K562 (cell line): ENCODE measurements around the gene ANTKMT. TPM values are rescaled to one million over a fixed set of nuclear protein-coding genes. Genes with fewer than 3 reads are reported as not detected.

ENCODE experiments used
- ARID4B ChIP-seq: sonication (generic); formaldehyde crosslinking; IDR thresholded peaks from 2 replicates; pipeline ENCODE4 v1.8.0; 2022; ENCODE audit warnings: mild to moderate bottlenecking, missing genetic modification reagents
- EWSR1 ChIP-seq: fragments of 450-650 bp; IDR thresholded peaks from 2 replicates; pipeline ENCODE4 v1.6.1; 2018; ENCODE audit warnings: borderline replicate concordance, mild to moderate bottlenecking, low read depth, moderate library complexity; ENCODE audit not compliant: partially characterized antibody
- L3MBTL2 ChIP-seq: fragments of 450-650 bp; IDR thresholded peaks from 2 replicates; pipeline ENCODE4 v1.6.1; 2016; ENCODE audit warnings: mild to moderate bottlenecking, moderate library complexity
- MEF2A ChIP-seq: IDR thresholded peaks from 2 replicates; pipeline ENCODE4 v1.6.1; 2011; ENCODE audit warnings: low read depth, mild to moderate bottlenecking, low read length, moderate library complexity; ENCODE audit not compliant: control insufficient read depth
- MGA ChIP-seq: fragments of 450-650 bp; IDR thresholded peaks from 2 replicates; pipeline ENCODE4 v1.6.1; 2016; ENCODE audit warnings: mild to moderate bottlenecking, moderate library complexity
- NFRKB ChIP-seq: fragments of 450-650 bp; IDR thresholded peaks from 2 replicates; pipeline ENCODE4 v1.6.1; 2016; ENCODE audit warnings: low read depth
- PHTF2 ChIP-seq: fragments of 250-450 bp; sonication (Bioruptor Pico); IDR thresholded peaks from 2 replicates; pipeline ENCODE4 v1.5.0; 2021; ENCODE audit warnings: mild to moderate bottlenecking
- SETDB1 ChIP-seq: IDR thresholded peaks from one replicate; pipeline ENCODE4 v1.6.1; 2012; ENCODE audit warnings: low read length, control low read depth, inconsistent platforms
- SMARCE1 ChIP-seq: fragments of 450-650 bp; IDR thresholded peaks from 2 replicates; pipeline ENCODE4 v1.7.1; 2016; ENCODE audit warnings: mild to moderate bottlenecking
- SOX6 ChIP-seq: fragments of 450-650 bp; IDR thresholded peaks from 2 replicates; pipeline ENCODE4 v1.6.1; 2014; ENCODE audit warnings: mild to moderate bottlenecking
- TEAD1 ChIP-seq, 2 experiments: fragments of 450-650 bp in 1 of 2; sonication (generic) in 1 of 2; formaldehyde crosslinking; IDR thresholded peaks; 2 replicates each; pipeline versions ENCODE4 v1.4.0 to v1.8.0; 2020 to 2022; ENCODE audit warnings: mild to moderate bottlenecking in 2 of 2, missing genetic modification reagents in 1 of 2
- USF1 ChIP-seq: sonication (generic); formaldehyde crosslinking; IDR thresholded peaks from 2 replicates; pipeline ENCODE4 v1.9.0; 2022; ENCODE audit warnings: mild to moderate bottlenecking, missing genetic modification reagents
- ZFP30 ChIP-seq: fragments of 250-450 bp; sonication (Bioruptor Pico); IDR thresholded peaks from 2 replicates; pipeline ENCODE4 v1.8.0; 2022; ENCODE audit warnings: moderate library complexity, mild to moderate bottlenecking, inconsistent platforms, borderline replicate concordance
- polyA plus RNA-seq, 8 experiments: library from polyadenylated mRNA; depleted of rRNA in 4 of 8; stranded (reverse) in 5 of 8; unstranded in 3 of 8; fragments of >200 nt; fragmentation: Nextera tagmentation in 2 of 8; fragmentation: Illumina TruSeq in 1 of 8; extraction: Ambion mirVana in 2 of 8; extraction: Trizol in 1 of 8; gene quantifications; 2 replicates each; pipeline versions ENCODE4 v1.2.1 to v1.2.3, GENCODE V29; 2011 to 2014; ENCODE audit warnings: inconsistent platforms in 1 of 8, missing spikeins in 1 of 8
- total RNA-seq, 7 experiments: library from RNA; depleted of rRNA in 6 of 7; stranded (reverse); fragments of >200 nt in 6 of 7; fragmentation: Illumina TruSeq in 2 of 7; extraction: Trizol in 2 of 7; gene quantifications; 2 replicates each; pipeline versions ENCODE4 v1.2.1 to v1.2.3, GENCODE V29; 2011 to 2021; ENCODE audit warnings: low replicate concordance in 1 of 7

The ANTKMT gene
- total and polyA plus RNA-seq, 9 of the 15 experiments (the other 6 are each of a cell fraction or from before 2014, with no cell fraction given), result 0.58 to 217 (median 19.1) TPM

- TF ChIP-seq L3MBTL2, result peak; percentile 42; the same call in 1 of the 2 replicates
- TF ChIP-seq NFRKB, result no peak
- TF ChIP-seq ARID4B (CRISPR knock-in tag), result no peak
- TF ChIP-seq ZFP30 (CRISPR knock-in tag), result no peak
- TF ChIP-seq SMARCE1, result 0 out of 2 replicates have a peak, but pooled peaks have one; percentile 17
- no peak for TF ChIP-seq SETDB1
- TF ChIP-seq USF1 (CRISPR knock-in tag), result peak; percentile 49; the same call in 1 of the 2 replicates
- TF ChIP-seq SOX6, result peak; percentile 76; the same call in 1 of the 2 replicates
- no peak for TF ChIP-seq TEAD1 (CRISPR knock-in tag; IDR thresholded peaks at IDR 0.05)
- no peak for TF ChIP-seq MEF2A
- no peak for TF ChIP-seq PHTF2 (CRISPR knock-in tag)
- no peak for TF ChIP-seq MGA
- TF ChIP-seq EWSR1, result no peak
Observed at GRCh38 chr16:754656-755055, 33.7 kb downstream of the ANTKMT start (continued).
